Measurements from ENCODE around the gene SPRN. TPM values are rescaled to one million over a fixed set of nuclear protein-coding genes. Genes with fewer than 3 reads are reported as not detected.

The SPRN gene
- total and polyA plus RNA-seq, 2 experiments from 2014 or later = 0.31 TPM

DNA sequence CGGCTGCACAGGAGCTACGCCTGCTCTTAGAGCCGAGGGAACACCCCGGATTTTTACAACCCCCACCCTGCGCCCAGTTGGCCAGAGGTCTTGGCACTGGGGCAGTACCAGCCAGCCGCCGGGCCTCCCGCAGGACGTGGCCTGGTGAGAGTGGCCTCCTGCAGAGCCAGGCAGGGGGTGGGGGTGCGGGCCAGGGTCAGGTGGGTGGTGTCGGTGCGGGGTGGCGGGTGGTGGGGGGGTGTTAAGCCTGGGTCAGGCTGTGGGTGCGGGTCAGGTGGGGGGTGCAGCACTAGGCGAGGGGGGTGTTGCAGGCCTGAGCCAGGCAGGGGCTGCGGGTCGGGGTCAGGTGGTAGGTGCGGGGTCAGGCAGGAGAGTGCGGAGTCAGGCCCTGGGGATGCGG lies 51.9 kb downstream of the SPRN start (continued):
- TF ChIP-seq, protein P1, sequence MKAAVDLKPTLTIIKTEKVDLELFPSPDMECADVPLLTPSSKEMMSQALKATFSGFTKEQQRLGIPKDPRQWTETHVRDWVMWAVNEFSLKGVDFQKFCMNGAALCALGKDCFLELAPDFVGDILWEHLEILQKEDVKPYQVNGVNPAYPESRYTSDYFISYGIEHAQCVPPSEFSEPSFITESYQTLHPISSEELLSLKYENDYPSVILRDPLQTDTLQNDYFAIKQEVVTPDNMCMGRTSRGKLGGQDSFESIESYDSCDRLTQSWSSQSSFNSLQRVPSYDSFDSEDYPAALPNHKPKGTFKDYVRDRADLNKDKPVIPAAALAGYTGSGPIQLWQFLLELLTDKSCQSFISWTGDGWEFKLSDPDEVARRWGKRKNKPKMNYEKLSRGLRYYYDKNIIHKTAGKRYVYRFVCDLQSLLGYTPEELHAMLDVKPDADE (IDR thresholded peaks at IDR 0.05) = no peak
- TF ChIP-seq, protein P2, sequence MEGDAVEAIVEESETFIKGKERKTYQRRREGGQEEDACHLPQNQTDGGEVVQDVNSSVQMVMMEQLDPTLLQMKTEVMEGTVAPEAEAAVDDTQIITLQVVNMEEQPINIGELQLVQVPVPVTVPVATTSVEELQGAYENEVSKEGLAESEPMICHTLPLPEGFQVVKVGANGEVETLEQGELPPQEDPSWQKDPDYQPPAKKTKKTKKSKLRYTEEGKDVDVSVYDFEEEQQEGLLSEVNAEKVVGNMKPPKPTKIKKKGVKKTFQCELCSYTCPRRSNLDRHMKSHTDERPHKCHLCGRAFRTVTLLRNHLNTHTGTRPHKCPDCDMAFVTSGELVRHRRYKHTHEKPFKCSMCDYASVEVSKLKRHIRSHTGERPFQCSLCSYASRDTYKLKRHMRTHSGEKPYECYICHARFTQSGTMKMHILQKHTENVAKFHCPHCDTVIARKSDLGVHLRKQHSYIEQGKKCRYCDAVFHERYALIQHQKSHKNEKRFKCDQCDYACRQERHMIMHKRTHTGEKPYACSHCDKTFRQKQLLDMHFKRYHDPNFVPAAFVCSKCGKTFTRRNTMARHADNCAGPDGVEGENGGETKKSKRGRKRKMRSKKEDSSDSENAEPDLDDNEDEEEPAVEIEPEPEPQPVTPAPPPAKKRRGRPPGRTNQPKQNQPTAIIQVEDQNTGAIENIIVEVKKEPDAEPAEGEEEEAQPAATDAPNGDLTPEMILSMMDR (conservative IDR thresholded peaks at IDR 0.05; ENCODE audit: low read depth in 2 of 2) = no peak
- no peak for TF ChIP-seq CREB1 (CRISPR knock-in tag; IDR thresholded peaks at IDR 0.05; ENCODE audit: low read depth)
- TF ChIP-seq EZH2 (IDR thresholded peaks at IDR 0.05; ENCODE audit: low read depth, unreplicated experiment) = no peak
- no peak for TF ChIP-seq ZNF114 (CRISPR knock-in tag; IDR thresholded peaks at IDR 0.05)
- no peak for TF ChIP-seq NANOG (IDR thresholded peaks at IDR 0.05; ENCODE audit: borderline replicate concordance)
- TF ChIP-seq, protein P3, sequence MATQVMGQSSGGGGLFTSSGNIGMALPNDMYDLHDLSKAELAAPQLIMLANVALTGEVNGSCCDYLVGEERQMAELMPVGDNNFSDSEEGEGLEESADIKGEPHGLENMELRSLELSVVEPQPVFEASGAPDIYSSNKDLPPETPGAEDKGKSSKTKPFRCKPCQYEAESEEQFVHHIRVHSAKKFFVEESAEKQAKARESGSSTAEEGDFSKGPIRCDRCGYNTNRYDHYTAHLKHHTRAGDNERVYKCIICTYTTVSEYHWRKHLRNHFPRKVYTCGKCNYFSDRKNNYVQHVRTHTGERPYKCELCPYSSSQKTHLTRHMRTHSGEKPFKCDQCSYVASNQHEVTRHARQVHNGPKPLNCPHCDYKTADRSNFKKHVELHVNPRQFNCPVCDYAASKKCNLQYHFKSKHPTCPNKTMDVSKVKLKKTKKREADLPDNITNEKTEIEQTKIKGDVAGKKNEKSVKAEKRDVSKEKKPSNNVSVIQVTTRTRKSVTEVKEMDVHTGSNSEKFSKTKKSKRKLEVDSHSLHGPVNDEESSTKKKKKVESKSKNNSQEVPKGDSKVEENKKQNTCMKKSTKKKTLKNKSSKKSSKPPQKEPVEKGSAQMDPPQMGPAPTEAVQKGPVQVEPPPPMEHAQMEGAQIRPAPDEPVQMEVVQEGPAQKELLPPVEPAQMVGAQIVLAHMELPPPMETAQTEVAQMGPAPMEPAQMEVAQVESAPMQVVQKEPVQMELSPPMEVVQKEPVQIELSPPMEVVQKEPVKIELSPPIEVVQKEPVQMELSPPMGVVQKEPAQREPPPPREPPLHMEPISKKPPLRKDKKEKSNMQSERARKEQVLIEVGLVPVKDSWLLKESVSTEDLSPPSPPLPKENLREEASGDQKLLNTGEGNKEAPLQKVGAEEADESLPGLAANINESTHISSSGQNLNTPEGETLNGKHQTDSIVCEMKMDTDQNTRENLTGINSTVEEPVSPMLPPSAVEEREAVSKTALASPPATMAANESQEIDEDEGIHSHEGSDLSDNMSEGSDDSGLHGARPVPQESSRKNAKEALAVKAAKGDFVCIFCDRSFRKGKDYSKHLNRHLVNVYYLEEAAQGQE (IDR thresholded peaks at IDR 0.05; ENCODE audit: unreplicated experiment) = no peak

Small RNAs within 50 kb of the gene (microRNA-seq; reads per million reads assigned to microRNA genes)
- 0.89 reads per million for gene MIR3944

Small RNAs within 50 kb of the gene (small RNA-seq; reads per million reads assigned to genes)
- gene AL360181.4 (ENCODE audit: low replicate concordance) (not detected), gene MIR3944 (ENCODE audit: low replicate concordance) (not detected)

Other genes with a start within 250 kb of the SPRN start
- gene UTF1, start 194.4 kb downstream of the SPRN start, total RNA-seq (2014; rRNA removed; shearing (Covaris generic)) = 7.7 and 12.2 TPM in 2 replicates
- 51.4 and 55.7 TPM in 2 replicates for gene UTF1, start 194.4 kb downstream of the SPRN start, polyA plus RNA-seq (2016; fragmentation: Nextera tagmentation; extraction: Ambion mirVana)
- 6.3 and 8.1 TPM in 2 replicates for gene VENTX, start 186.8 kb downstream of the SPRN start, total RNA-seq (2014; rRNA removed; shearing (Covaris generic))
- 4.8 and 5.1 TPM in 2 replicates for gene VENTX, start 186.8 kb downstream of the SPRN start, polyA plus RNA-seq (2016; fragmentation: Nextera tagmentation; extraction: Ambion mirVana)
- gene ADAM8, start 147.8 kb downstream of the SPRN start, total RNA-seq (2014; rRNA removed; shearing (Covaris generic)) = 5.5 and 7.4 TPM in 2 replicates
- 1.9 and 2.1 TPM in 2 replicates for gene ADAM8, start 147.8 kb downstream of the SPRN start, polyA plus RNA-seq (2016; fragmentation: Nextera tagmentation; extraction: Ambion mirVana)
- 51.5 and 67.7 TPM in 2 replicates for gene TUBGCP2, start 115.8 kb downstream of the SPRN start, total RNA-seq (2014; rRNA removed; shearing (Covaris generic))
- 56.6 and 59.6 TPM in 2 replicates for gene TUBGCP2, start 115.8 kb downstream of the SPRN start, polyA plus RNA-seq (2016; fragmentation: Nextera tagmentation; extraction: Ambion mirVana)
- gene ZNF511, start 115.7 kb downstream of the SPRN start, total RNA-seq (2014; rRNA removed; shearing (Covaris generic)) = 41.0 and 41.3 TPM in 2 replicates
- 104 and 114 TPM in 2 replicates for gene ZNF511, start 115.7 kb downstream of the SPRN start, polyA plus RNA-seq (2016; fragmentation: Nextera tagmentation; extraction: Ambion mirVana)
- 0.31 and 1.0 TPM in 2 replicates for gene CALY, start 87.7 kb downstream of the SPRN start, total RNA-seq (2014; rRNA removed; shearing (Covaris generic))
- gene CALY, start 87.7 kb downstream of the SPRN start, polyA plus RNA-seq (2016; fragmentation: Nextera tagmentation; extraction: Ambion mirVana) = 8.0 and 9.0 TPM in 2 replicates
- not detected in 2 replicates for gene PRAP1, start 77.3 kb downstream of the SPRN start, total RNA-seq (2014; rRNA removed; shearing (Covaris generic))
- 0.68 and 1.5 TPM in 2 replicates for gene PRAP1, start 77.3 kb downstream of the SPRN start, polyA plus RNA-seq (2016; fragmentation: Nextera tagmentation; extraction: Ambion mirVana)
- 33.9 and 43.9 TPM in 2 replicates for gene FUOM, start 66.6 kb downstream of the SPRN start, total RNA-seq (2014; rRNA removed; shearing (Covaris generic))
- gene FUOM, start 66.6 kb downstream of the SPRN start, polyA plus RNA-seq (2016; fragmentation: Nextera tagmentation; extraction: Ambion mirVana) = 30.8 and 33.0 TPM in 2 replicates
- 87.8 and 92.1 TPM in 2 replicates for gene ECHS1, start 51.3 kb downstream of the SPRN start, total RNA-seq (2014; rRNA removed; shearing (Covaris generic))
- 120 and 127 TPM in 2 replicates for gene ECHS1, start 51.3 kb downstream of the SPRN start, polyA plus RNA-seq (2016; fragmentation: Nextera tagmentation; extraction: Ambion mirVana)
- 8.7 and 8.8 TPM in 2 replicates for gene PAOX, start 45.4 kb downstream of the SPRN start, total RNA-seq (2014; rRNA removed; shearing (Covaris generic))
- 4.1 and 6.1 TPM in 2 replicates for gene PAOX, start 45.4 kb downstream of the SPRN start, polyA plus RNA-seq (2016; fragmentation: Nextera tagmentation; extraction: Ambion mirVana)
- 35.3 and 45.7 TPM in 2 replicates for gene MTG1, start 30.5 kb downstream of the SPRN start, total RNA-seq (2014; rRNA removed; shearing (Covaris generic))
- gene MTG1, start 30.5 kb downstream of the SPRN start, polyA plus RNA-seq (2016; fragmentation: Nextera tagmentation; extraction: Ambion mirVana) = 68.6 and 70.8 TPM in 2 replicates
- 0.19 and 0.59 TPM in 2 replicates for gene SCART1, start 29.3 kb upstream of the SPRN start, total RNA-seq (2014; rRNA removed; shearing (Covaris generic))
- gene SCART1, start 29.3 kb upstream of the SPRN start, polyA plus RNA-seq (2016; fragmentation: Nextera tagmentation; extraction: Ambion mirVana) = not detected in 2 replicates
- gene CYP2E1, start 102.7 kb upstream of the SPRN start, total RNA-seq (2014; rRNA removed; shearing (Covaris generic)) = 0.74 and 2.2 TPM in 2 replicates
- 0.97 and 1.4 TPM in 2 replicates for gene CYP2E1, start 102.7 kb upstream of the SPRN start, polyA plus RNA-seq (2016; fragmentation: Nextera tagmentation; extraction: Ambion mirVana)
- gene SYCE1, start 141.0 kb upstream of the SPRN start, total RNA-seq (2014; rRNA removed; shearing (Covaris generic)) = not detected in 2 replicates
- gene SYCE1, start 141.0 kb upstream of the SPRN start, polyA plus RNA-seq (2016; fragmentation: Nextera tagmentation; extraction: Ambion mirVana) = 0.38 and 0.53 TPM in 2 replicates
- gene FRG2B, start 202.2 kb upstream of the SPRN start, total RNA-seq (2014; rRNA removed; shearing (Covaris generic)) = not detected in 2 replicates
- not detected in 2 replicates for gene FRG2B, start 202.2 kb upstream of the SPRN start, polyA plus RNA-seq (2016; fragmentation: Nextera tagmentation; extraction: Ambion mirVana)

Measured in GM23338 (cell line).